Activated CD8-positive, alpha-beta T cell treated with anti-CD3 and anti-CD28 coated beads, Interleukin-2, amount 10 ng/mL, durations not matched to agents 7 days and 5 days (primary cell): ENCODE data around the gene TMUB1. TPM values are rescaled to one million over a fixed set of nuclear protein-coding genes. Genes with fewer than 3 reads are reported as not detected.

Experiments used
- ATAC-seq: fragments of 150-1000 bp; cut with Tn5 transposase; one replicate; pipeline ENCODE4 v1.10.0; 2021; ENCODE audit warnings: moderate library complexity
- CTCF ChIA-PET: fragments of 350-600 bp; sonication (Branson Sonifier 250); formaldehyde crosslinking; loops from one replicate; lab custom pipeline; 2021; ENCODE audit warnings: antibody characterized with exemption; lab: Charles Lee
- POLR2A ChIA-PET: fragments of 350-600 bp; sonication (Branson Sonifier 250); formaldehyde crosslinking; loops from one replicate; lab custom pipeline; 2021; ENCODE audit warnings: antibody characterized with exemption; lab: Charles Lee
- DNase-seq: peaks from one replicate; pipeline ENCODE4 v3.0.0-alpha.2; 2020
- H3K27ac Mint-ChIP-seq: one replicate; pipeline ENCODE4 v1.8.0; 2021; ENCODE audit warnings: mild to moderate bottlenecking, mixed read lengths
- H3K27me3 Mint-ChIP-seq: one replicate; pipeline ENCODE4 v1.8.0; 2021; ENCODE audit warnings: low read depth, mixed read lengths
- H3K36me3 Mint-ChIP-seq: one replicate; pipeline ENCODE4 v1.8.0; 2021; ENCODE audit warnings: low read depth, mixed read lengths
- H3K4me1 Mint-ChIP-seq: one replicate; pipeline ENCODE4 v1.8.0; 2021; ENCODE audit warnings: low read depth, mixed read lengths
- H3K4me3 Mint-ChIP-seq: one replicate; pipeline ENCODE4 v1.8.0; 2021; ENCODE audit warnings: mild to moderate bottlenecking, mixed read lengths
- H3K9me3 Mint-ChIP-seq: one replicate; pipeline ENCODE4 v1.8.0; 2022; ENCODE audit warnings: mixed read lengths; ENCODE audit not compliant: insufficient read depth
- total RNA-seq, 2 experiments: library from RNA; stranded (reverse); gene quantifications; one replicate each; pipeline ENCODE4 v1.2.3, GENCODE V29; 2021

The TMUB1 gene
- total RNA-seq, 2 experiments from 2014 or later = 76.7 to 82.6 TPM

DNA sequence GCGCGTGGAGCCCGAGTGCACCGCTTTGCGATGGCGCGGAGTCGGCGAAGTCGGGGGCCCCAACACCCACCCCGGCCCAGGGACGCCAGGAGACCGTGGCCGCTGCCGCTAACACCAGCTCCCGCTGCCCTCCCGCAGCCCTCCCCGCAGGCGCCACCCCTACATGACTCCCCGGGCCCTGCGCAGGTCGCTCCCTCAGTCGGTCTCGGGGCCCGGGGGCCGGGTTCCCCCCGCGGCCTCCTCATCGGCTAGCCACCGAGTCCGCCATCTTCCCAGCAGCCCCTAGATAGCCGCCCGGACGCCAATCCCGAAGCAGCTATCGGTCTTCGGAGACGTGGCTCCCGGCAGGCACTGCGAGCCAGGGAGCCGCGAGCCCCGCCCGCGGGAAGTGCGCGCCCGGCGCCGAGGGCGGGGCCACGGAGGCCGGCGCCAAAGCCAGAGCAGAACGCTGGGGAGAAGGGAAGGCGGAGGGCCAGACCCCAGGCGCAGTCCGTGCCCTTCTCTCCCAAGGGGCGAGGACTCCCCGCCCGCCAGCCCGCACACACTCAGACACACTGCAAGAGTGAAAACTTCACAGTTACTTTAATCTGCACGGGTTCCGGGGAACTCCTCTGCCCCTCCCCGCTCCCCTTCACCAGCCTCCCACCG is 2.6 kb downstream of the TMUB1 start, which contains the start of gene FASTK:
Gene FASTK, minus strand, starts transcription at position 288 of the 648 bp plus-strand sequence. Its CDS starts 43 bp downstream, at position 245.
- peak within 1 kb of the TSS; percentile 87 for H3K4me3 Mint-ChIP-seq
- H3K36me3 Mint-ChIP-seq = peaks cover 27% of the 10 kb centered on the region
- H3K9me3 Mint-ChIP-seq = no peaks in the 10 kb centered on the region
- DNase-seq (peak; percentile 92), ATAC-seq (peak; percentile 85)
- peak within 1 kb of the TSS; percentile 81 for H3K27ac Mint-ChIP-seq
- CTCF ChIA-PET = interaction anchor here (1.0 kb wide), 2 partner anchors 20 to 62 kb away, joined by 4 to 9 read pairs; no protein-coding TSS in a partner anchor
- H3K27me3 Mint-ChIP-seq = peaks cover 10% of the 10 kb centered on the region
- peaks cover 55% of the 10 kb centered on the region for H3K4me1 Mint-ChIP-seq
- POLR2A ChIA-PET = interaction anchor here (0.6 to 1.8 kb wide), 3 partner anchors 22 to 87 kb away, joined by 3 to 5 read pairs (median 3); partner anchors contain the start of gene SLC4A2

DNA sequence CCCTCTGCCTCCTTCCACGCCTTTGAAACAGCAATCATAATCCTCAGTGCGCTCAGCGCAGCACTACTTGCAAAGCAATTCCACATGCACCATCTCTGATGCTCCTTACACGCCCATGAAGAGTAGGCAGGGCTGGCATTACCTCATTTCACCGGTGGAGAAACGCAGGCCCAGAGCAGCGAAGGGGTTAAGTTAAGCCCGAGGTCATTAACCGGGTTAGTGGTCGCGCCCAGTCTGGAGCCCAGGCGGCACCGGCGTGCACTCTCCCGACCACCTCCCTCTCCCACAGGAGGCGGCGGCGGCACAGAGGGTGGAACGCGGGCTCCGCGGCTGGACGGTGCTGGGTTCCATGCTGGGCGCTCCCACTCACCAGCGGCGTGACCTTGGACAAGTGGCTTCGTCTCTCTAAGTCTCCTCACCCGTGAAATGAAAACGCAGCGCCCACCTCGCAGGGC is 3.2 kb downstream of the TMUB1 start:
- peaks cover 50% of the 10 kb centered on the region for H3K4me1 Mint-ChIP-seq
- ChIA-PET CTCF (interaction anchor here (1.0 kb wide), 1 partner anchor 62 kb away, joined by 9 read pairs; no protein-coding TSS in a partner anchor), POLR2A (interaction anchor here (1.0 to 1.8 kb wide), 2 partner anchors 21 to 48 kb away, joined by 3 to 5 read pairs; partner anchors contain the start of gene SLC4A2)
- H3K27me3 Mint-ChIP-seq = peaks cover 5% of the 10 kb centered on the region
- no peaks in the 10 kb centered on the region for H3K9me3 Mint-ChIP-seq
- peak overlapping the region; percentile 82 for H3K4me3 Mint-ChIP-seq
- DNase-seq (no peak), ATAC-seq (peak; percentile 9)
- H3K36me3 Mint-ChIP-seq = peaks cover 30% of the 10 kb centered on the region
- peak overlapping the region; percentile 81 for H3K27ac Mint-ChIP-seq

DNA sequence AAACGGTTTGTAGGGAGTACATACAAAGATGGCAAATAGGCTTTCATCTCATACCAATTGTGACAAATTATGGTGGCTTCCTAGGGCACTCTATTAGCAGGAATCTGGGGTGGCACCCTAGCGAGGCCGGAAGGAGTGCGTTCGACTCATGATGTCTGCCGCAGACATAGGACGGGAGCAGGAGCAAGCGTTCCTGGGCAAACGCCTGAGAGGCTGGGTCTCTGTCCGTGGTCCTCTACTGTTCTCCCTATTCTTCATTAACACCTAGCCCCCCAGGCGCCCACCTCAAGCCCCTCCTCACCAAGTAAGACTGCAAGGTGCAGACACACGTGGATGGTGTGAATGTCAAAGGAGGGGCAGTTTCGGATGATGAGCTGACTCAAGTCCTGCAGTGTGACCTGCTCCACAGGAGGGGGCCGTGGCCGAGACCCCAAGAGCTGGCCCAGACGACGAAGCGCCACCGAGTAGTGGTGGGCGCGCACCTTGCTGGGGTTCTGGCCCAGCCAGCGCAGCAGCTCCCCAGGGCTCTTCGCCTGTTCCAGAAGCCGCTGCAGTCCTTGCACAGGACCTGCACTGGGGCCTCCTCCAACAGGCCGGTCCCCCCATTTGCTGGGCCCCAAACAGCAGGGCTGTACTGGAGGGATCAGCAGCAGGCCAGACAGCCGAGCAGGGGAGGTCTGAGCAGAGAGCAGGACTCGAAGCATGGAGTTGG is 3.9 kb downstream of the TMUB1 start:
- Mint-ChIP-seq H3K36me3 (peaks cover 34% of the 10 kb centered on the region), H3K27ac (peak overlapping the region; percentile 81), H3K4me1 (peaks cover 46% of the 10 kb centered on the region), H3K4me3 (peak overlapping the region; percentile 82), H3K27me3 (no peaks in the 10 kb centered on the region), H3K9me3 (no peaks in the 10 kb centered on the region)
- DNase-seq (no peak), ATAC-seq (no peak)
- ChIA-PET CTCF (no interaction called here), POLR2A (no interaction called here)

DNA sequence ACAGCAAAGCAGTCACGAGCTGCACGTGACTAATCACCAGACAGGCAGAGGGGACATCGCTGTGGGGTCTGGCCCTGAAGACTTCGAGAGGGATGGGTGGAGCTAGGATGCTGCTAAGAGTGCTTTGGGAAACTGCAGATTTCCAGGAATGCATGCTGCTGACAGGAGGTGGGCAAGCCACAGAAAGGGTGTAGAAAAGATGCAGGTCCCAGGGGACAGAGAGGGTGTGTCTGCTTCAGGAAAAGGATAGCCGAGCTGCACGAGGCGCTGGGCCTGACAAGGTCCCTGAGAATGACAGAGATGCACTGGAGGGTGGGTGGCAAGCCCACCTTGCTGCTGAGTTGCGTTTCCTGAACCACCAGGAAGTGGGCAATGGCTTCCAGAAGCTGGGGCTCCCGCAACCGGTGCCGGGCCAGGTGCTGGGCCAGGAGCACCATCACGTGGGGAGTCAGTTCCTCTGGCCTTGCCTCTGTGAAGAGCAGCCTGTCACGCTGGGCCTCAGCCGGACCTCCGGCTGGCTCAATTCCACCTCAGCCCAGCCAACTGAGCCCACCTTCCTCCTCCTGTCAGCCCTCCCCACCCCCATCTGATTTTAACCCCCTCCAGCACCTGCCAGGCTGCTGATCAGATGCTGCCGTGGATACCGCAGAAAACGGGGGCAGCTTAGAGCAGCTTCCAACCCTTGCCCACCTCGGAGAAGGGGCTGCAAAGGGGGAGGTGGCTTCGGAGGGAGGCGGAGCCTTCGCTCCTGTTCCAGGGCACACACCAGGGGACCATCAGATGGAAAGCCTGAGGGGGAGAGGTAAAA is 4.9 kb downstream of the TMUB1 start:
- ChIA-PET POLR2A (interaction anchor here (2.6 kb wide), 1 partner anchor 18 kb away, joined by 6 read pairs; no protein-coding TSS in a partner anchor), CTCF (interaction anchor here (1.7 kb wide), 1 partner anchor 18 kb away, joined by 4 read pairs; no protein-coding TSS in a partner anchor)
- ATAC-seq = no peak
- H3K4me3 Mint-ChIP-seq = peak overlapping the region; percentile 82
- no peaks in the 10 kb centered on the region for H3K27me3 Mint-ChIP-seq
- no peak for DNase-seq
- H3K9me3 Mint-ChIP-seq = no peaks in the 10 kb centered on the region
- H3K27ac Mint-ChIP-seq = peak overlapping the region; percentile 69
- peaks cover 39% of the 10 kb centered on the region for H3K36me3 Mint-ChIP-seq
- peaks cover 41% of the 10 kb centered on the region for H3K4me1 Mint-ChIP-seq

DNA sequence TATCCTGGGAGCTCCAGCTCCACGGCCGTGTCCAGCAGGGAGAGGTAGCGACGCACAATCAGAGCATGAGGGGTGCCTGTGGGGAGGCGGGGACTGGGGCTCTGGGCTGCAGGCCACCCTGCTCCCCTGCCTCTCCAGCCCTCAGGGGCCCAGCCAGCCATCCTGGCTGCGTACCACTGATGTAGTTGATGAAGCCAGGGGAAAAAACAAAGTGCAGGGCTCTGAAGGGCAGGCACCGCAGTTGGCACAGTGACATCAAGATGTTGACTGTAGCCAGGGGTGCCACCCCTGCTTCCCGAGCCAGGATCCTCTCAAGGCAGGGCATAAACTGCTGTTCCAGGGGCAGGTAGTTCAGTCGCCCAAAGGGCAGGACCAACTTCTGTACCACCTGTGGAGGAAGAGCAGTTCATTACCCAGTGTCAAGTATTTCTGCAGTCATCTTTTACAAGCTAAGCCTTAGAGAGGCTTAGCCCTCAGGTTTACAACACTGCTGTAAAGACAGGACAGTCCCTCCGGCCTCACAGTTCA is 5.5 kb downstream of the TMUB1 start:
- Mint-ChIP-seq H3K27ac (peak overlapping the region; percentile 69), H3K4me3 (peak overlapping the region; percentile 82), H3K27me3 (no peaks in the 10 kb centered on the region), H3K4me1 (peaks cover 39% of the 10 kb centered on the region), H3K36me3 (peaks cover 38% of the 10 kb centered on the region), H3K9me3 (no peaks in the 10 kb centered on the region)
- POLR2A ChIA-PET = interaction anchor here (0.5 to 2.6 kb wide), 2 partner anchors 17 to 871 kb away, joined by 3 to 6 read pairs; no protein-coding TSS in a partner anchor
- ATAC-seq (no peak), DNase-seq (no peak)
- CTCF ChIA-PET = interaction anchor here (1.7 kb wide), 1 partner anchor 17 kb away, joined by 4 read pairs; no protein-coding TSS in a partner anchor

DNA sequence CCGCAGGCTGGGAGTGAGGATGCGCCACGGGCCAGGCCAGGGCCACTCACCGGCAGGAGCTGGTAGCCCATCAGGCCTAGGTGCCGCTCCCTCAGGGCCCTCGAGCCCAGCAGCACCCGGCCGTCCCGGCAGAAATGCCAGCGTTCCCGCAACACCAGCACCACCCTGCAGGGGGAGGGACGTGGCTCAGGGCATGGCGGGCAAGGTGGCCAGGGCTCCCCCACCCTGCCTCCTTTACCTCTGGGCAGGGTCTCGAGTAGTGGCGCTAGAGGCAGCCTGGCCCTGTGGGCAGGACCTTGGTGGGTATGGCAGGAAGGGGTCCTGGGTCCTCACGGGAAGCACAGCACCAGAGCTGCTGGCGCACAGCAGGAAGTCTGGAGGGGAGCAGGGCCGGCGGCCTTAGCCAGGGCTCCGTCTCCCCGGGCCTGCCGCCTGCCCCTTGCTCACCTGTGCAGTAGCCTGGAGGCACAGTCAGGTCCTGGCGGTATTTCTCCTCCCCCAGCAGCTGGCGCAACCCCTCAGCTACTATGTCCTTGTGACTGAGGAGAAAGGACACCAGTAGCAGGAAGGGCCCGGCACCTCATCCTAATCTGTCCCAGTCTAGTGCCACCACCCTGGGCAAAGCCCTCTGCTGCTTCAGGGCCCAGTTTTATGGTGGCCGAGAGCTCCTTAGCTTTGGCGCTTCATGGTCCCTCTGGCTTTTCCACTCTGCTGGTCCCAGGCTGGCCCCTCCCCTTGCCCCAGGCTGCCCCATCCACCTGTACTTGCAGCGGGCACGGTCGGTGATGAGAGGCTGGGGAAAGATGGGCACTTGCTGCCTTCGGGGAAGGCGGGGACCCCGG is 6.2 kb downstream of the TMUB1 start:
- Mint-ChIP-seq H3K9me3 (no peaks in the 10 kb centered on the region), H3K4me1 (peaks cover 34% of the 10 kb centered on the region), H3K36me3 (peaks cover 38% of the 10 kb centered on the region), H3K27ac (no peak overlapping the region), H3K27me3 (no peaks in the 10 kb centered on the region), H3K4me3 (no peak overlapping the region)
- DNase-seq (no peak), ATAC-seq (no peak)
- ChIA-PET POLR2A (interaction anchor here (0.5 to 2.6 kb wide), 3 partner anchors 15 to 872 kb away, joined by 3 to 6 read pairs (median 3); no protein-coding TSS in a partner anchor), CTCF (interaction anchor here (1.7 kb wide), 1 partner anchor 17 kb away, joined by 4 read pairs; no protein-coding TSS in a partner anchor)

DNA sequence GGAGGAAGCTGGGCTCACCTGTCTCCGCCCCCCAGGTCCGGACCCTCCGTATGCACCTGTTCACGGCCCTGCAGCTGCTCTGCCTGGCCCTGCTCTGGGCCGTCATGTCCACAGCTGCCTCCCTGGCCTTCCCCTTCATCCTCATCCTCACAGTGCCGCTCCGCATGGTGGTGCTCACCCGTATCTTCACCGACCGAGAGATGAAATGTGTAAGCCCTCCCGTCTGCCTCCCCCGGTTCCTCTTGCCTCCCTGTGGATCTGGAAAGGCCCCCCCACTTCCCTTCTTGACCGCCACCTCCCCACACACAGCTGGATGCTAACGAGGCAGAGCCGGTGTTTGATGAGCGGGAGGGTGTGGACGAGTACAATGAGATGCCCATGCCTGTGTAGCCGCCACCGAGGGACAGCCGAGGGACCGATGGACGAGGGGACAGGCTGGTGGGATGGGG is 7.3 kb downstream of the TMUB1 start:
- Mint-ChIP-seq H3K36me3 (peaks cover 44% of the 10 kb centered on the region), H3K9me3 (no peaks in the 10 kb centered on the region), H3K4me1 (peaks cover 26% of the 10 kb centered on the region), H3K27me3 (no peaks in the 10 kb centered on the region), H3K4me3 (no peak overlapping the region), H3K27ac (no peak overlapping the region)
- ChIA-PET POLR2A (interaction anchor here (0.7 to 2.6 kb wide), 3 partner anchors 14 to 39 kb away, joined by 3 to 6 read pairs (median 3); no protein-coding TSS in a partner anchor), CTCF (no interaction called here)
- no peak for ATAC-seq
- DNase-seq = no peak

DNA sequence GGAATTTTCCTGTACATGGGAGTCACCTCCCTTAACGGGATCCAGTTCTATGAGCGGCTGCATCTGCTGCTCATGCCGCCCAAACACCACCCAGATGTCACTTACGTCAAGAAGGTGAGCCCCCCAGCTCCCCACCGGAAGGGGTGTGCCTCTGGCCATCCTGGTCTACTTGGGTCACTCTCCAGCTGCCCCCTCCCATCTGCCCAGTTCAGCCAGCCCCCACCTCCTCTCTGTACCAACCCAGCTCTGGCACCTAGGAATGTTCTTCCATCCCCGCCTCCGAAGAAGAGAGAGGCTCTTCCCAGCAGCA is 7.7 kb downstream of the TMUB1 start:
- no peak for ATAC-seq
- DNase-seq = no peak
- Mint-ChIP-seq H3K27ac (no peak overlapping the region), H3K4me3 (no peak overlapping the region), H3K9me3 (no peaks in the 10 kb centered on the region), H3K4me1 (peaks cover 22% of the 10 kb centered on the region), H3K27me3 (no peaks in the 10 kb centered on the region), H3K36me3 (peaks cover 47% of the 10 kb centered on the region)
- CTCF ChIA-PET = no interaction called here
- POLR2A ChIA-PET = no interaction called here

DNA sequence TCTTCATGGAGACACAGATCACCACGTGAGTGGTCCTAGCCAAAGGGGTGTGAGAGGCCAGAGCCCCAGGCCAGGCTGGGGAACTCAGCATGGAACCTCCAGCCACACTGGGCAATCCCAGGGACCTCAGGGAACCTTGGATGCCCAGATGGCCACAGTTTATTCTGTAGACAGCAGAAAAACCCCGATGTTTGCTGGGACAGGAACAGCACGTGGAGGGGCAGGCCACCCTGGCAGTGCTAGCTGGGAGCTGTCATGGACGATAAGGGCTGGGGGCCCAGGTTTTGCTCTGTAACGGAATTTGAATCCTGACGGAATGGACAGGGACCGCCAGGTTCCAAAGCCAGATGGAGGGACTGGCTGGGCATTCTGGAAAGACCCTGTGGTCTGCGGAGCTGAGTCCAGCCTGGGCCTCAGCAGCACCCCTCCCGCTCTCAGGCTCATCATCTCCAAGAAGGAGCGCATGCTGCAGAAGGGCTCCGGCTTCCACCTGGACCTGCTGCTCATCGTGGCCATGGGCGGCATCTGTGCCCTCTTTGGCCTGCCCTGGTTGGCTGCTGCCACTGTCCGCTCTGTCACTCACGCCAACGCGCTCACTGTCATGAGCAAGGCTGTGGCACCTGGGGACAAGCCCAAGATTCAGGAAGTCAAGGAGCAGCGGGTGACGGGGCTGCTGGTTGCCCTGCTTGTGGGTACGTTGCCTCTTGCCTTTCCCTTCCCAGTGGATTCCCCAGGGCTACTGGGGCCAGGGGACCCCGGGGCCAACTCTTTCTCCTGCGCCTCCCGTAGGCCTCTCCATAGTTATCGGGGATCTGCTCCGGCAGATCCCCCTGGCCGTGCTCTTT is 8.3 kb downstream of the TMUB1 start:
- Mint-ChIP-seq H3K9me3 (no peaks in the 10 kb centered on the region), H3K27me3 (no peaks in the 10 kb centered on the region), H3K4me1 (peaks cover 22% of the 10 kb centered on the region), H3K36me3 (peaks cover 48% of the 10 kb centered on the region), H3K4me3 (no peak overlapping the region), H3K27ac (no peak overlapping the region)
- no peak for DNase-seq
- no peak for ATAC-seq
- POLR2A ChIA-PET = no interaction called here
- CTCF ChIA-PET = no interaction called here
